HG03066 (cell line): ENCODE measurements around the gene PCSK2.
"Not testable (repeated sequence)": the region's sequence is repeated elsewhere in the genome, so short reads cannot be mapped to it uniquely, and the experiment has no call there.

Source experiments
- ATAC-seq: cut with Tn5 transposase; IDR thresholded peaks from one replicate; pipeline ENCODE4 v1.9.1; 2021; ENCODE audit warnings: low read depth; ENCODE audit not compliant: unreplicated experiment

PCSK2 gene

GRCh38 chr20:17226410-17227218 is at the start of gene PCSK2:
PCSK2 (plus strand) TSS chr20:17227040; CDS start chr20:17227306, 266 bp downstream.
- ATAC-seq = no peak

- ATAC-seq = no peak
These were observed 49.5 kb upstream of the PCSK2 start for GRCh38 chr20:17177341-17177740.

GRCh38 chr20:17179840-17180239 is 47.0 kb upstream of the PCSK2 start:
- ATAC-seq = no peak

- no peak for ATAC-seq
These were observed 36.7 kb upstream of the PCSK2 start for GRCh38 chr20:17189976-17190695.

- no peak for ATAC-seq
These were observed 29.8 kb upstream of the PCSK2 start for GRCh38 chr20:17197041-17197440.

- no peak for ATAC-seq
These were observed 24.8 kb upstream of the PCSK2 start for GRCh38 chr20:17202030-17202429.

GRCh38 chr20:17202673-17203072 is 24.2 kb upstream of the PCSK2 start:
- ATAC-seq = no peak

- no peak for ATAC-seq
These were observed 21.6 kb upstream of the PCSK2 start for GRCh38 chr20:17205084-17205813.

GRCh38 chr20:17210387-17210786 is 16.5 kb upstream of the PCSK2 start:
- no peak for ATAC-seq

GRCh38 chr20:17210983-17211382 is 15.9 kb upstream of the PCSK2 start:
- ATAC-seq = no peak

- ATAC-seq = no peak
These were observed 11.7 kb upstream of the PCSK2 start for GRCh38 chr20:17215167-17215566.

- not testable (repeated sequence) for ATAC-seq
These were observed 7.0 kb upstream of the PCSK2 start for GRCh38 chr20:17219856-17220255.

GRCh38 chr20:17223553-17223952 is 3.3 kb upstream of the PCSK2 start:
- ATAC-seq = no peak

GRCh38 chr20:17225851-17226409 is 910 bp upstream of the PCSK2 start:
- no peak for ATAC-seq

- no peak for ATAC-seq
These were observed 357 bp downstream of the PCSK2 start for GRCh38 chr20:17227219-17227575.

GRCh38 chr20:17227669-17228623 is 1.1 kb downstream of the PCSK2 start:
- no peak for ATAC-seq

GRCh38 chr20:17228624-17229061 is 1.8 kb downstream of the PCSK2 start:
- no peak for ATAC-seq

GRCh38 chr20:17229256-17229655 is 2.4 kb downstream of the PCSK2 start:
- no peak for ATAC-seq

GRCh38 chr20:17233626-17234025 is 6.8 kb downstream of the PCSK2 start:
- no peak for ATAC-seq

- ATAC-seq = no peak
These were observed 9.9 kb downstream of the PCSK2 start for GRCh38 chr20:17236766-17237165.
